ENCODE results near the gene ZNF579.

The ZNF579 gene

GRCh38 chr19:55567708-55568328 is 12.8 kb downstream of the ZNF579 start:
- no peak for DNase-seq

DNA sequence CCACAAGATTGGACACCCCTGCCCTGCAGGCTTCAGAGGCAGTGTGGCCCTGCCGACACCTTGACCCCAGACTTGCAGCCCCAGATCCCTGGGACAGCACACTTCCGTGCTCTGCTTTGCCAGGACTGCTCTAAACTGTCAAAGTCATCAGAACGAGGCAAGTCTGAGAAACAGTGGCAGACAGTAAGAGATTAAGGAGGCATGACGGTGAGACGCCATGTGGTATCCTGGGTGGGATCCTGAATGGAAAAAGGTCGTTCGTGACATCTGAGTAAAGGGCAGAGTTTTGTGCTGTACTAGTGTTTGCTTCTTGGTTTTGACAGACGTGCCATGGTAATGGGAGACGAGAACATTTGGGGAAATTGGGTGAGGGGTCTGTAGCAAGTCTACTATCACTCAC is 13.8 kb downstream of the ZNF579 start:
- no peak for DNase-seq

DNA sequence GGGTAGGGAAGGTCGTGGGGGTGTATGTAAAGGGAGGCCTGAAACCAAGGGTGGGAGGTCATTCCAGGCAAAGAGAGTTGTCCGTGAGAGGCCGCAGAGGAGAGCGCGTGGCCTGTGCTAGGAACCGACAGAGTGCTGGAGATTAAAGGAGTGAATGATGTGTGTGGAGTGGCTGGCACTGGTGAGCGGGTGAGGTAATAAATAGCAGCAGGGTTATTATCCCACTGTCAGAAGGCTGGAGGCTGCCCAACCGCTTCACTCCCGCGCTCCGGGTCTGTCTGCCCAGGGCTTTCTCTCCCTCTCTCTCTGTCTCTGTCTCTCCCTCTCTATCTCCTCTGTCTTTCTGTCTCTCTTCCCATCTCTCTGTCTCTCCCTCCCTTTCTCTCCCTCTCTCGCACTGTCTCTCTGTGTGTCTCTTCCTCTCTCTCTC is 17.4 kb downstream of the ZNF579 start:
- no peak for DNase-seq

- DNase-seq: no peak
These were observed 21.0 kb downstream of the ZNF579 start for GRCh38 chr19:55559684-55560083.

DNA sequence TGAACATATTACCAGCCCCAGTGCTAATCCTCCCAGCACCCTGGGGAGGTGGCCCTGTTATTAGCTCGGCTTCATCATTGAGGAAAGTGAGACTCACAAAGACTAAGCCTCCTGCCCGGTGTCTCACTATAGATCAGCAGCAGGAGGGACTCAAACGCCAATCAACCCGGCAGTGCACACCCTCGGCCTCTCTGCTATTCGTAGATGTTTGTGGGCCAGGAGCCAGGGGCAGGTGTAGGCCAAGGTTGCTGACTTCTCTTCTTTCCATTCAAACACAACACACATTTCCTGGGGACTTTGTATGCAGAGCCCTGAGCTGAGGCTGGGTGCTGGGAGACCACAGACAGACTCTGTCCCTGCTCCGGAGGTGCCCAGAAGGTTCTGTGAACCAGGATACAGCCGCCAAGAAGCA is 25.9 kb downstream of the ZNF579 start:
- no peak for DNase-seq

DNA sequence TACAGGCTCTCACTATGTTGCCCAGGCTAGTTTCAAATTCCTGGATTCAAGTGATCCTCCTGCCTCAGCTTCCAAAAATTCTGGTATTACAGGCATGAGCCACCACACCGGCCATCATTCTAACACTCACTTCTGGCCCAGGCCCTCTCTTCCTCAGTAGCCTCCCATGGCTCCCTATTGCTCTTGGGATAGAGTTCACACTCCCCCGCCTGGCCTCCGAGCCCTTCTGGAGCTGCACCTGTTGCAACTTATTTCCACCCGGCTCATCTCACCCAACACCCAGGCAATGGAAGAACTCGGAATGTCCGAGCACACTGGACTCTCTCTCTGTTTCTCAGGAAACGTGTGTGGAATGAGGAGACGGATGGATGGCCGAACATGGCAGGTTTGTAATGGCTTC is 26.3 kb downstream of the ZNF579 start:
- DNase-seq: no peak

DNA sequence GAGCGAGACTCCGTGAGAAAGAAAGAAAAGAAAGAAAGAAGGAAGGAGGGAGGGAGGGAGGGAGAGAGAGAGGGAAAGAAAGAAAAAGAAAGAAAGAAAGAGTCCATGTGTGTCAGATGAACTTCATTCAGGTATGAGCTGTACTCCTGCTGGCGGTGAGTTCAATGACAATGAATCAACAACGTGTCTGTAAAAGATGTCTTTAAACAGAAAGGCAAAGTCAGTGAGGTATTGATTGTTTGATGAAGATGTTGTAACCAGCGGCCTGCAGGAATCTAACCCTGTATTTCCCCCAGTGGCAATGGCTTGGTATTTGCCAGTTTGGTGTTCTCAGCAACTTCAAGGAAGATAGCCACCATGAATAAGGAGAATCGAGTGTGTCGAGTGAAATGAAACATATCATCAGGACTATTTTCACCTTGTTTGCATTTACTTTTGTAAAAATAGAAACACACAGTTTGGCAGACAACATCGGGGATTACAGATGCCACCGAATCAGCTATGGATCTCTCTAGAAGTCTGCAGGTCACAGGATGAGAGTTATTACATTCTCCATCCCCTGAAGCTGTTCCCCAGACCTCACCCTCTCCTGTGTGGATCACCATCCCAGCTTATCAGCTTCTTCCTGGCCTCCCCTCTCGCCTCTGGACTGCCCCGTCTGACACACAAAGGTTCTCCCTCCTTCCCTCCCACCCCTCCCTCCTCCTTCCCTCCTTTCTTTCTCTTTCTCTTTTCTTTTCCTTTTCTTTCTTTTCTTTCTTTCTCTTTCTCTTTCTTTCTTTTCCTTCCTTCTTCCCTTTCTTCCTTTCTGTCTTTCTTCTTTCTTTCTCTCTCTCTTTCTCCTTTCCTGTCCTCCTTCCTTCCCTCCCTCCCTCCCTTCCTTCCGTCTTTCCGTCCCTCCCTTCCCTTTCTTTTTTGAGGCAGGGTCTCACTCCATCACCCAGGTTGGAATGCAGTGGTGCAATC is 27.1 kb downstream of the ZNF579 start:
- DNase-seq: no peak

DNA sequence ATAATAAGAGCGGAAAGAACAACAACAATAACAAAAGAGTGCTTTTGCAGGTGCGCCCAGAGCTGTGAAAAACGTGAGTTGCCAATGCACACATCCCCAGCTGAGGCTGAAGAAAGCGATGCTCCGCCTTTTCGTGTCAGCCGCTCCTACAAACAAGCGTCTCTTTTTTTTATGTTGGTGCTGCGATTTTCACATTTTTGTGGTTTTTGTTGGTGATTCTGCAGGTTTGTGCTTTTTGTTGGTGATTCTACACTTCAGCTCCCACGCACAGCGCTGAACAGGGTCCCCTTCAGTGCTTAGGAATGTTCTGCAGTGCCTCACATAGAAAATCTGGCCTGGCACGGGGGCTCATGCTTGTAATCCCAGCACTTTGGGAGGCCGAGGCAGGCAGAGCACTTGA is 28.0 kb downstream of the ZNF579 start:
- no peak for DNase-seq

DNA sequence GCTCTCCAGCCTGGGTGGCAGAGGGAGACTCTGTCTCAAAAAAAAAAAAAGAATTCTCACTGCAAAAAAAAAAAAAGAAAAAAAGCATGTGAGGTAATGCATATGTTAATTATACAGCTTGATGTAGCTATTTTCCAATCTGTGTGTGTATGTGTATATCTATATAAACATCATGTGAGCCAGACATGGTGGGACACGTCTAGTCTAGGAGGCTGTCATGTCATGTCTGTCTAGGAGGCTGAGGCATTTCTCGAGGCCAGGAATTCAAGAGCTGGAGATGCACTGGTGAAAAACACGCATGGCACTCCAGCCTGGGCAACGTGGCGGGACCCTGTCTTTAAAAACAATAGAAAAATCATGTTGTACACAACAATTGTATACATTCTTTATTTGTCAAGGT is 28.4 kb downstream of the ZNF579 start:
- no peak for DNase-seq

GRCh38 chr19:55550321-55550650 is 30.4 kb downstream of the ZNF579 start:
- no peak for DNase-seq

DNA sequence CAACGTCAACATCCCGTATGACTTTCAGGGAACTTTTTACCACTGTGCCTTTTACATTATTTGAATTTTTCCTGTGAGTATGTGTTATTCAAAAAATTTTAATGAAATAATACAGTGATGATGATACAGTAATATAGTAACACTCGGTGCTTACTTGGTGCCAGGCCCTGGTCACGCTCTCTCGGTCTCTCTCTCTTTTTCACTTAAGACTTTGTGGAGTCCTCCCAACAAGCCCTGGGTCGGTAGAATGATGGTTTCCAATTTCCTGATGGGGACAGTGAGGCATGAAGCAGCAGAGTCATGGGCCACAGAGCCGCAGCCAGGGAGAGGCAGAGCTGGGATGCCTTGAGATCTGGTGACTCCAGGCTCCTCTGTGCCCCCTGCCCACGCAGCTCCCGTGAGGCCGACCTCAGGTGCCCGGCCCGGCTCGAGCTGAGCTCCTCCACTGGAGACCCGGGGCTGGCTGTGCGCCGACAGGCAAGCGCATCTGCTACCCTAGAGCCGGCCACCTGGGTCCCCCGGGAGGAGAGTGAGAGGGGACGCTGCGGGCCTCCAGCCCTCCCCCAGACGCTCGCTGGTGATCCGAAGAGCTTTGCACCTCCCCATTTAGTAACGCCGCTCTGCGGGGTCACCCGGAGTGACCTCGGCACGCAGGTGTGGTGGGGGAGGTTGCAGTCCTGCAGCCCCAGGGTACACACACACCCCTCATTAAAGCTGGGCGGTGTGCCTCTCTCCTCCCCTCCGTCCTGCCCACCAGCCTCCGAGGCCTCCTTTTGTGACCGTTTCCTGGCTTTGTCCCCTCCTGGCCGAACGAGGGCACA is 30.9 kb downstream of the ZNF579 start:
- no peak for DNase-seq

DNA sequence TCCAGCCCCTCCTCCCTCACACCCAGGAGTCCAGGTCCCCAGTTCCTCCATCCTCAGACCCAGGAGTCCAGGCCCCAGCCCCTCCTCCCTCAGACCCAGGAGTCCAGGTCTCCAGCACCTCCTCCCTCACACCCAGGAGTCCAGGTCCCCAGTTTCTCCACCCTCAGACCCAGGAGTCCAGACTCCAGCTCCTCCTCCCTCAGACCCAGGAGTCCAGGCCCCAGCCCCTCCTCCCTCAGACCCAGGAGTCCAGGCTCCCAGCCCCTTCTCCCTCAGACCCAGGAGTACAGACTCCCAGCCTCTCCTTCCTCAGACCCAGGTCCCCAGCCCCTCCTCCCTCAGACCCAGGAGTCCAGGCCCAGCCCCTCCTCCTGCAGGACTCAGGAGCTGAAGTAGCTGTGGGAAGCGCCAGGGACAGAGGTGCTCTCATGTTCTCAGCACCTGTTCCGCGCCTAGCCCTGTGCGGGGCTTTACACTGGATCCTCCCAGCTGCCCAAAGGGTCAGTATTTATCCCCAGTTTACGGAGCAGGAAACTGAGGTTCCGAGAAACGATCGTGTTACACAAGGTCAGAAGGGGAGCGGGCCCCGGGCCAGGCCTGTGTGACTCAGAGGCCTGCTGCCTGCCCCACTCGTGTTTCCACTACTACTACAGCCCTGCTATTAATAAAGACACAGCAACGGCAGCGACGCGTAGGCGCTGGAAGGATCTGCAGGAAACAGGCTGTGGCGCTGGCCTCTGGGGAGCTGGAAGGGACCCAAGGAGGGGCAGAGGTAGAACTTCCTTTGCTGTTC is 33.6 kb downstream of the ZNF579 start:
- DNase-seq: no peak

GRCh38 chr19:55546011-55546410 is 34.6 kb downstream of the ZNF579 start:
- DNase-seq: no peak

- no peak for DNase-seq
These were observed 35.2 kb downstream of the ZNF579 start, which contains the start of gene SBK3 for GRCh38 chr19:55545443-55545842. SBK3 (minus strand) TSS chr19:55545543; CDS start chr19:55545543, 0 bp downstream.

DNA sequence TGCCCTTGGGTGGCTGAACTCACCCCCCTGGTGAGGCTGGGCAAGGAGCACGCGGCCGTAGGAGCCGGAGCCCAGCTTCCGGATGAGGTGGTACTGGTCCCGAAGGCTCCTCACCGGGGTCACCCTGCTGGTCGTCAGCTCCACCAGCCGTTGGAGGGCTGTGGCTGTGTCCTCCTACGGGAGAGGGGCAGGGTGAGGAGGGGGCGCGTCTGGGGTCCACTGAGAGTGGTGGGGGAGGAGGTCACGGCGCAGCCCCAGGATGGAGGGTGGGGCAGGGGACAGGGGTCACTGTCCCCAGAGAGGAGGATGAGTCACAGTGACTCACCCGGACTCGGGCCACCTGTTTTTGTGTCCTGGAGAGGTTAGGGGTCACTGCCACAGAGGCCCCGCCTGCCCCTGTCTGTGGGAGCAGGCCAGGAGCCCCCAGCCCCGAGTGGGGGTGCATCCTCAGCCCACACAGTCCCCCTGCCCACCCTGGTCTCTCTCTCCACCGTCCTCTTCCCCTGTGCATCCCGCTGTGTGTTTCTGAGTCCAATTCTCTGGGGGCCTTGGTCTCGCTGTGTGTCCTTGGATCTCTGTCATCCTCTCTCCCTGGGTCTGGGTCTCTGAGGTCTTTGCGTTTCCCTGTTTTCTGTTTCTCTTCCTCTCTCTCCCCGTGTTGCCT is 35.7 kb downstream of the ZNF579 start:
- DNase-seq: no peak

GRCh38 chr19:55544014-55544413 is 36.6 kb downstream of the ZNF579 start:
- DNase-seq: no peak

GRCh38 chr19:55543567-55543966 is 37.1 kb downstream of the ZNF579 start:
- no peak for DNase-seq

GRCh38 chr19:55542292-55542855 is 38.3 kb downstream of the ZNF579 start:
- DNase-seq: no peak

- DNase-seq: no peak
These were observed 39.6 kb downstream of the ZNF579 start for GRCh38 chr19:55541091-55541490.

- no peak for DNase-seq
These were observed 40.0 kb downstream of the ZNF579 start for GRCh38 chr19:55540619-55541018.

Data from activated CD8-positive, alpha-beta memory T cell treated with anti-CD3 and anti-CD28 coated beads for 24 hours (primary cell).